ENCODE measurements around the gene HDAC9.

DNA sequence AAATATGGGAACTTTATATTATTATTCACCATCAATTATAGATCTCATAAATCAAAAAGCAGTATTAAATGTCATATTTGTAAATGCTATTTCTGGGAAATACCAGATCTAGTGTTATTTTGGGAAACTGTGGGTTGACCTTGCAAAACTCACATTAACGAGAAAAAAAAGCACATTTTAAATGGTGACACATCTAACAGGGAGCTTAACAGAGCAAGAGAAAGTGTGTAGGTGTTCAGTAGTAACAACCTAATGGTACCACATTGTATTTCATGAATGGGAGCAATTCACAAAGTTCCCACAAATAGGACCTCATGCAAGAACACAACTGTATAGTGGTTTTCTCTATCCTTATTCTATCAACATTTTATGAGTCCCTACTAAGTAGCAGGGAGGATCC lies 26.2 kb upstream of the HDAC9 start:
- TF ChIP-seq, protein P1, sequence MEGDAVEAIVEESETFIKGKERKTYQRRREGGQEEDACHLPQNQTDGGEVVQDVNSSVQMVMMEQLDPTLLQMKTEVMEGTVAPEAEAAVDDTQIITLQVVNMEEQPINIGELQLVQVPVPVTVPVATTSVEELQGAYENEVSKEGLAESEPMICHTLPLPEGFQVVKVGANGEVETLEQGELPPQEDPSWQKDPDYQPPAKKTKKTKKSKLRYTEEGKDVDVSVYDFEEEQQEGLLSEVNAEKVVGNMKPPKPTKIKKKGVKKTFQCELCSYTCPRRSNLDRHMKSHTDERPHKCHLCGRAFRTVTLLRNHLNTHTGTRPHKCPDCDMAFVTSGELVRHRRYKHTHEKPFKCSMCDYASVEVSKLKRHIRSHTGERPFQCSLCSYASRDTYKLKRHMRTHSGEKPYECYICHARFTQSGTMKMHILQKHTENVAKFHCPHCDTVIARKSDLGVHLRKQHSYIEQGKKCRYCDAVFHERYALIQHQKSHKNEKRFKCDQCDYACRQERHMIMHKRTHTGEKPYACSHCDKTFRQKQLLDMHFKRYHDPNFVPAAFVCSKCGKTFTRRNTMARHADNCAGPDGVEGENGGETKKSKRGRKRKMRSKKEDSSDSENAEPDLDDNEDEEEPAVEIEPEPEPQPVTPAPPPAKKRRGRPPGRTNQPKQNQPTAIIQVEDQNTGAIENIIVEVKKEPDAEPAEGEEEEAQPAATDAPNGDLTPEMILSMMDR (IDR thresholded peaks at IDR 0.05), result no peak
- no peak for TF ChIP-seq POLR2A (IDR thresholded peaks at IDR 0.05)
